ENCODE data around the gene TAF10.

Gene TAF10
- total RNA-seq: 9.0 to 24.5 (median 15.9) reads per million in 9 experiments

DNA sequence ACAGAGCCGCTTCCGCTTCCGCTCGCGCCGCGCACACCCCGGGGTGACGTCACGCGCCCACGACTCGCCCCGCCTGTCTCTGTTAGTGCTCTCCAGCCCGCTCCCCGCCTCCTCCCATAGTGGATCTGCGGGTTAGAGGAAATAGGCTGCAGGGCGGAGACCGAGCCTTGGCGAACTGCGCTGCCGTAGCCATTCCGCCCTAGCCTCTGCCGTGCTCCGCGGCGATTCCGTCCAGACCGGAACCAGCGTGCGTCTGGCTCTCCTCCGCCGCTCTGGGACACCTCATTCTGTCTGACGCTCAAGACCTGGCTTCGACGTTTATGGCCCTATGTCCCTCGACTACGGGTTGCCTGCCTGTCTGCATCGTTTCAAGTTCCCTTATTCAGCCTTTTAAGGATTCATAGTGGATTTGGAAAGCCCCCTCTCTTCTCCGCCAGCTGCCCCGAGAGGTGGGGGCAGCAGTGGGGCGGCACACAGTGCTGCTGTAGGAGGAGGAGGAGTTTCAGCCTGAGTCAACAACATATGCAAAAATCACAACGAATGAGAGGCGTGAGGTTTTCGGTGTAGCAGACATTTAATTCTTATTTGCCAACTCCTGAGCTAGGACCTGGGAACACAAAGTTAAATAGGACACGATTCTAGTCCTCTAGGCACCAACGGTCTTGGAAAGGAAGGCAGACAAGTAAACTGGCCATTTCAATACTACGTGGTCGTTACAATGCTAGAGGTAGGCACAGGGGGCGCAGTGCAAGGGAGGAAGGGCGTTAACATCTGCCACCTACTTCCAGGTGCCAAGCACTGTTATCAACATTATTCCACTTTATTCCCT is at the start of gene TAF10:
Gene TAF10 (minus strand): TSS at position 4 of the 829 bp plus-strand sequence. CDS start 27 bp downstream, outside the sequence.
- peaks cover 33 to 35% of the 10 kb centered on the region in 2 donors for H3K4me1 Mint-ChIP-seq (ENCODE audit: low read depth in 2 of 2)
- H3K9me3 Mint-ChIP-seq: no peaks in the 10 kb centered on the region
- no peaks in the 10 kb centered on the region for H3K27me3 Mint-ChIP-seq
- ATAC-seq (replicated peaks) (peak; percentile 85), DNase-seq (peak; percentile 92 to 96 (median 95))
- H3K27ac Mint-ChIP-seq: no peak within 1 kb of the TSS
- peaks cover 38% of the 10 kb centered on the region for H3K36me3 Mint-ChIP-seq (ENCODE audit: insufficient read depth)
- no peak within 1 kb of the TSS for H3K4me3 Mint-ChIP-seq

DNA sequence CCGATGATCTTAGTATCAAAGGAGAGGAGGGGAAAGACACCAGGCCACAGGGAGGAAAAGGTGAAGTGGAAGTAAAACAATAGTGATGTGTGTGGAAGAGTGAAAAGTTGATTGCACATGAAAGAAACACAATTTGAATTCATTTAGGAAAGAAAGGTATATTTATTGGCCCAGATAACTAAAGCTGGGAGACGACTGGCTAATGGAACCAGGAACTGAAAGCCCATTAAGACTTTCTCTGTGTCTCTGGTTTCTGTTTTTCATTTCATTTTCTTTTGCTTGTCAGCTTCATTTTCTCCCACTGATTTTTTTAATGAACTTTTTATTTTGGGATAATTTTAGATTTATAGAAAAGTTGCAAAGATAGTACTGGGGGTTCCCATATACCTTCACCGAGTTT is 48.7 kb upstream of the TAF10 start:
- Mint-ChIP-seq H3K27ac (no peak overlapping the region), H3K9me3 (no peaks in the 10 kb centered on the region), H3K4me3 (no peak overlapping the region), H3K4me1 (ENCODE audit: low read depth in 2 of 2) (peaks cover 0 to 10% of the 10 kb centered on the region in 2 donors), H3K36me3 (ENCODE audit: insufficient read depth) (no peaks in the 10 kb centered on the region), H3K27me3 (peaks cover 4 to 9% of the 10 kb centered on the region in 2 donors)
- ATAC-seq (replicated peaks) (no peak), DNase-seq (no peak)

DNA sequence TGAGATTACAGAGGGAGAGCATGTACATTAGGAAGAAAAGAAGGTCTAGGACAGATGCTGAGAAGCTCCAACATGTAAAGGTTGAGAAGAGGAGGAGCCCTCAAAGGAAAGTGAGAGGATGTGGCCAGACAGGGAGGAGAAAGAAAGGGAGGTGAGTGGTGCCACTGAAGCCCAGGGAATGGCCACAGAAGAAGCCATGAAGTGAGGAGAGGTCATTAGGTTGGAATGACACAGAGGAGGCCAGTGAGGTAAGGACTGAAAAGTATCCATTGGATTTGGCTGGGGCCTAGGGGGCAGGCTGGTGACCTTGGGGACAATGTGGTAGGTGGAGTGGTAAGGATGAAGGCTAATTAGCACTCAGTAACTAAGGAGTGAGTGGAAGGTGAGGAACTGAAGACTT is 46.6 kb upstream of the TAF10 start:
- Mint-ChIP-seq H3K27ac (no peak overlapping the region), H3K27me3 (peaks cover 4 to 9% of the 10 kb centered on the region in 2 donors), H3K4me3 (no peak overlapping the region), H3K9me3 (no peaks in the 10 kb centered on the region), H3K4me1 (ENCODE audit: low read depth in 2 of 2) (peaks cover 0 to 8% of the 10 kb centered on the region in 2 donors), H3K36me3 (ENCODE audit: insufficient read depth) (no peaks in the 10 kb centered on the region)
- ATAC-seq (replicated peaks) (no peak), DNase-seq (no peak)

DNA sequence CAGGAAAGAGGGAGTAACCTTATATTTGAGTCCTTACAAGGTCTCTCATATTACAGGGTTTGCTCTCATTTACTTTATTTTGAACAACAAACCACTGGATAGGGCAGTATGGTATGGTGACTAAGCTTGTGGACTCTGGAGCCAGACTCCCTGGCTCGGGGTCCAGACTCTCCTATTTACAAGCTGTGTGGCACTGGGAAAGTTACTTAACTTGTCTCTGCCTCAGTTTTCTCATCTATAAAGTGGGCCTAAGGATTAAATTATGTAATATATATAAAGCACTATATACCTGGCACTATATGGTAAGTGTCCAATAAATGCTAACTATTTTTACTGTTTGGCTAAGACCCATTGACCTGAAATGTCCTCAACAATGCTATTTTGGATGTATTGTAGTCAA is 45.3 kb upstream of the TAF10 start:
- Mint-ChIP-seq H3K9me3 (no peaks in the 10 kb centered on the region), H3K27me3 (peaks cover 4 to 9% of the 10 kb centered on the region in 2 donors), H3K27ac (no peak overlapping the region), H3K36me3 (ENCODE audit: insufficient read depth) (no peaks in the 10 kb centered on the region), H3K4me3 (peak overlapping the region; percentile 73 to 81), H3K4me1 (ENCODE audit: low read depth in 2 of 2) (peaks cover 0 to 6% of the 10 kb centered on the region in 2 donors)
- ATAC-seq (replicated peaks) (no peak), DNase-seq (no peak)

DNA sequence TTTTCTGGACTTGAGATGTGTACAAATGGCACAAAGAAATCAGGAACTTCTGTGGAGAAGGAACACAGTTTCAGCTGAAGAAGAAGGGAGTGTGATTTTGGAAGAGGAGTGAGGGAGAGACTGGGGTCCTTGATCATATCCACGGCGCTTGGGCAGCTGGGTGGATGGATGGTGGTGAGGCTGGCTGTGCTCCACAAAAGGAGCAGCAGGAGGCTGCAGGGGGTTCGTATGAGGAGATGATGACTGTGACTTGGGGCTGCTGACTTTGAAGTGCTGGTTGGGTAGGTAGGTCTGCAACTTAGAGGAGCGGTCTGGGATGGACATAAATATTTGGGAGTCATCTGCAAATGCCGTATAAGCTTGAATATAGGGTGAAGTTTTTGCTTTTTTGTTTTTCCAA is 44.9 kb upstream of the TAF10 start:
- DNase-seq: no peak
- H3K27me3 Mint-ChIP-seq: peaks cover 4 to 9% of the 10 kb centered on the region in 2 donors
- no peaks in the 10 kb centered on the region for H3K9me3 Mint-ChIP-seq
- H3K36me3 Mint-ChIP-seq (ENCODE audit: insufficient read depth): no peaks in the 10 kb centered on the region
- ATAC-seq (replicated peaks): no peak
- H3K4me3 Mint-ChIP-seq: peak overlapping the region; percentile 73 to 81
- H3K27ac Mint-ChIP-seq: no peak overlapping the region
- peaks cover 0 to 6% of the 10 kb centered on the region in 2 donors for H3K4me1 Mint-ChIP-seq (ENCODE audit: low read depth in 2 of 2)

DNA sequence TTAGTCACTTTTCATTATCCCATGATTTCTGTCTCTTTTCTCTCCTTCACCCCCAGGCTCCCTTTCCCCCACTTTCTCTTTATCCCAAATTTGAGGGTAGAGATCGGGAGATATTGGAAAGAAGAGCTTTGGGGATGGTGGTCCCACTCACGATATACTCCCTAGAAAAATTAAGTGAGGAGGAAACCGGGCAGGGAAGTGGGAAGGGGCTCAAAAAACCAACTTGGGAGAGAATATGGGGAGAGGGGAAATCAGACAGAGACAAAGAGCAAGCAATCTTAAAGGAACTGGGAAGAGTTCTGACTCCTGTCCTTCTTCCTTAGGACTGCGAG is 44.5 kb upstream of the TAF10 start:
- Mint-ChIP-seq H3K36me3 (ENCODE audit: insufficient read depth) (no peaks in the 10 kb centered on the region), H3K27ac (peak overlapping the region; percentile 38 to 59), H3K9me3 (no peaks in the 10 kb centered on the region), H3K4me3 (peak overlapping the region; percentile 73 to 81), H3K27me3 (peaks cover 4 to 9% of the 10 kb centered on the region in 2 donors), H3K4me1 (ENCODE audit: low read depth in 2 of 2) (peaks cover 0 to 6% of the 10 kb centered on the region in 2 donors)
- no peak for DNase-seq
- no peak for ATAC-seq (replicated peaks)

DNA sequence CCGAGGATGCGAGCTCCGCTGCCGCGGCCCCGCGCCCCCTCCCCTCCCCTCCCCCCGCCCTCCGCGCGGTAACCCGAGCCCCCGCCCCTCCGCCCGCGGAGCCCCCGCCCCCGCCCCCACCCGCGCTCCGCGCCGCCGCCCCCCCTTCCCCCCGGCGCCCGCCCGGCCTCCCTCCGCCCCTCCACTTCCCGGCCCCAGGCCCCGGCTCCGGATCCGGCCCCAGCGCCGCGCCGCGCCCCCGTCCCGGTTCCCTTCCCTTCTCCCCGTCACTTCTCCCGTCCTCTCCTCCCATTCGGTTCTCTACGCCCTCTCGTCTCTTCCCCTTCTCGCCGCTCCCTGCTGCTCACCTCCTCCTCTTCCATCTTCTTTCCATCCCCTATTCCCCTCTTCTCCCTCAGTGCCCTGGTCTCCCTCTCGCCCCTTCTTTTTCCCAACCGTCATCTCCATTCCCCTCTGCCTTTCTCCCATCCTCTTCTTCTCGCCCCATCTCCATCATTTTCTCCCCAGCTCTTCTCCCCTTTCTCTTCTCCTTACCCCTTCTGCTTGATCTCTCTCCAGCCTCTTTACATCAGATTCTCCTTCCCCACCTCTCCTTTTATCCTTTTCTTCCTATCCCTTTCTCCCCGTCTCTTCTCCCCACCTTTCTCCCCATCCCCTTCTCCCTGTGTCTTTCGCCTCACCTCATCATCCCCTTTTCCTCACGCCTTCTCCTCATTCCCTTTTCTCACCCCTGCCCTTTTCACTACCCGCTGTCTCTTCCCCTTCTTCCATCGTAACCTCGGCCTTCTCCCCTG is 44.0 kb upstream of the TAF10 start, which contains the start of gene DCHS1:
Gene DCHS1 (minus strand): TSS at position 20 of the 794 bp plus-strand sequence. CDS start 14,196 bp downstream, outside the sequence.
- Mint-ChIP-seq H3K27me3 (peaks cover 4 to 9% of the 10 kb centered on the region in 2 donors), H3K27ac (peak within 1 kb of the TSS; percentile 38 to 59), H3K9me3 (no peaks in the 10 kb centered on the region), H3K4me1 (ENCODE audit: low read depth in 2 of 2) (peaks cover 0 to 6% of the 10 kb centered on the region in 2 donors), H3K36me3 (ENCODE audit: insufficient read depth) (no peaks in the 10 kb centered on the region), H3K4me3 (peak within 1 kb of the TSS; percentile 73 to 81)
- ATAC-seq (replicated peaks): peak; percentile 34
- no peak for DNase-seq

DNA sequence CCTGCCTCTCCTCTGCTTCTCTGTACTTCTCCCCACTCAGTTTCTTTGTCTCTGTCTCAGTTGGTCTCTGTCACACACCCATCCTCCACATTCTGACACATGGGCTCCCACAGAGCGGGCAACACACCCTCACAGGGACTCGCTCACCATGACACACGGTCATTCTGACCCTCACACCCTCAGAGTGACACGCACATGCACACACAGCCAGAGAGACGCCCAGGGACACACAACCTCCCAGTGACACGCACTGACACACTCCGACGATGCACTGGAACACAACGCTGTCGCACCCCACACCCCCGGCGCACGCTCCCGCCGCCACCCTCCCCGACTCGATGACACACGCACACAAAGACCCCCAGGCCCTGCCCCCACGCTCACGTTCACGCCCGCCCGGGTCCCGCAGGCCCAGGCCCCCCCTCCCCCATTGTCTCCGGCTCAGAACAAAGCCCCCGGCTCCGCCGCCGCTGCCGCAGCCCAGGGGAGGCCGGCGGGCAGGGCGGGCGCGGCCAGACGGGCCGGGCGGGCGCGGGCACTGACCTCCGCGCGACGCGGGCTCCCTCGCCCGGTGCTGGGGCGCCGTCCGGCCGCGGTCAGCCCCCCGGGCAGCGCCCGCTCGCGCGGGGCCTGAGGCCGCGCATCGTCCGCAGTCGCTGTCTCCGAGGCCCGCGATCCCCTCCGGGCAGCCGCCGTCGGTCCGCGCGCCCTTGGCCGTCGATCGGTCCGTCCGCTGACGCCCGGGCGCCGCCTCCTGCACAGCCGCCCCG is 43.2 kb upstream of the TAF10 start:
- Mint-ChIP-seq H3K27ac (no peak overlapping the region), H3K27me3 (peaks cover 4 to 9% of the 10 kb centered on the region in 2 donors), H3K36me3 (ENCODE audit: insufficient read depth) (no peaks in the 10 kb centered on the region), H3K4me1 (ENCODE audit: low read depth in 2 of 2) (peaks cover 0 to 6% of the 10 kb centered on the region in 2 donors), H3K9me3 (no peaks in the 10 kb centered on the region), H3K4me3 (no peak overlapping the region)
- ATAC-seq (replicated peaks) (peak; percentile 56), DNase-seq (no peak)

DNA sequence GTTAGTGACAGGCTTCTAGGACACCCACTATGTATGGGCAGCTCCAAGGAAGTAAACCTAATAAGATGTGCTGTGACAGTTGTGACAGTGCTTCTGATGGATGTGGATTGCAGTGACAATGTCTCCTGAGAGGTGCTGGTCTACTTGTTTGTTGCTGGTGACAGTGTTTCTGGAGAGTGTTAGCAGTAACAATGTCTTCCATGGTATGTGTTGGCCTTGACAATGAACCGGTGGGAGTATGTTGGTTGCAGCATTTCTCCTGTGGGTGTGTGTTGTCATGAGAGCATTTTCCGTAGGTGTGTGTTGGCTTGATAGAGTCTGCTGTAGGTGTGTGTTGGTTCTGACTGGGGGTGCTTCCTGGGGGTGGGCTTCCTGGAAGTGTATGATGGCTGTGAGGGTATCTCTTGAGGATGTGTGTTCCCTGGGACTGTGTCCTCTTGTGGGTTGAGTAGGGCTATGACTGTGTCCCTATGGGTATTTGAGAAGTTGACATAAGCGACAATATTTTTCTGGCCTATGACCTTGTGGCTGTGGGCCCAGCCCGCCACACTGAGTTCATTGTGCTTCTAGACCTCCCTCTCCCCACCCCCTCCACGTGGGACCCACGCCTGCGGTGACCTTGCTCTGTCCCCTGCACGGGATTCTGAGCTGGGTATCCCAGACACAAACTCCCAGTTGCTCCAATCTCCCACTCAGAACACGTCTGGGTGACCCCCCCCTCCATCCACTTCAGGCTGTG is 42.4 kb upstream of the TAF10 start:
- Mint-ChIP-seq H3K9me3 (no peaks in the 10 kb centered on the region), H3K27me3 (peaks cover 4 to 9% of the 10 kb centered on the region in 2 donors), H3K4me1 (ENCODE audit: low read depth in 2 of 2) (peaks cover 0 to 6% of the 10 kb centered on the region in 2 donors), H3K27ac (no peak overlapping the region), H3K36me3 (ENCODE audit: insufficient read depth) (no peaks in the 10 kb centered on the region), H3K4me3 (no peak overlapping the region)
- ATAC-seq (replicated peaks) (no peak), DNase-seq (no peak)

DNA sequence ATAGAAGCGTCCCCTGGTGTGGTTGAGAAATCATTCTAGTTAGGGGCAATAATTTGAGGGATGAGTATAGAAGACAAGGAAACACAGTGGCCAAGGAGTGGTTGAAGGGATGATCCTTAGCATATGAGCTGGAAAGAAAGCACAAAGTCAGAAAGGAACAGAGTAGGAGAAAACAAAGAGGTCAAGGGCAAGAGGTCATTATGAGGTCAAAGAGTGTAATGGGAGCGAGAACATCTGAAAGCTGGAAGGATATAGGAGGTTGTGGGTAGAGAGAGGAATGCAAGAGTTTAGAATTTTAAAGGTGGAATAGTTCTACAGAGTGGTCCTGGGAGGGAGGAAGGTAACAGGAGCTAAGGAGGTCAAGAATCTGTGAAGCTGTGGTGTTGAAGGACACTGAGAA is 41.6 kb upstream of the TAF10 start:
- Mint-ChIP-seq H3K27me3 (peaks cover 4 to 9% of the 10 kb centered on the region in 2 donors), H3K4me1 (ENCODE audit: low read depth in 2 of 2) (peaks cover 0 to 6% of the 10 kb centered on the region in 2 donors), H3K36me3 (ENCODE audit: insufficient read depth) (no peaks in the 10 kb centered on the region), H3K27ac (no peak overlapping the region), H3K4me3 (no peak overlapping the region), H3K9me3 (no peaks in the 10 kb centered on the region)
- DNase-seq (no peak), ATAC-seq (replicated peaks) (no peak)

DNA sequence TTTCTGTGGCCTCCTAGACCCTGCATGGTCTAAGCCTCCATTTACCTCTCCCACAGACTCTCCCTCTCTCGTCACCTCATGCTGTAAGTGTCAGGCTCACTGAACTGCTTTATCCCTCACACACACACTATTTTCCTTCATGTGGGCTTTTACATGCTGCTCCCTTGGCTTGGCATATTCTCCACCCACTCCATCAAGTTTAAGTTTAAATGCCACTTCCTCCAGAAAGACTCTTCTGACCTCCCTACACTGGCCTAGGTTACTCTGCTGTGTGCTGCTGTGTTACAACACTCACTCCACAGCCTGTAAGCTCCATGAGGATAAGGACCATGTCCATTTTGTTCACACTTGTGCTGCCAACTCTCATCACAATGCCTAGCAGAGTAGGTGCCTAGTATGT is 41.1 kb upstream of the TAF10 start:
- no peak for ATAC-seq (replicated peaks)
- no peak for DNase-seq
- Mint-ChIP-seq H3K36me3 (ENCODE audit: insufficient read depth) (no peaks in the 10 kb centered on the region), H3K4me3 (no peak overlapping the region), H3K9me3 (no peaks in the 10 kb centered on the region), H3K27me3 (peaks cover 4 to 9% of the 10 kb centered on the region in 2 donors), H3K27ac (no peak overlapping the region), H3K4me1 (ENCODE audit: low read depth in 2 of 2) (peaks cover 0 to 6% of the 10 kb centered on the region in 2 donors)

DNA sequence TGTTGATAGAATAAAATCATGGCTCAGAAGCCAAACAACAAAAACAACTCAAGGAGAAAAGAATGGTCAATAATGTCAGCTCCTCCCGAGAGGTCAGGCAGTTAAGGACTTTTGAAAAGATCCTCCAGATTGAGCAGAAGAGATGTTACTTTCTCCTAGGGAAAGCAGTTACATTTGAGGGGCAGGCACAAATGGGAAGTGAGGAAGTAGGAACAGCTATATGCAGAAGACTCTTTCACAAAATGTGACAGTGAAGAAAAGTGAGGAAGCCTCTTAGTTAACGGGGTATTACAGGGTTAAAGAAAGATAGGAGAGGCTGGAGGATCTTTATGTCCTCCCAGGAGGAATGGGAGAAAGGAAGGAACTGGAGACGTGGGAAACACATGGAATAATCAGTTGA is 40.2 kb upstream of the TAF10 start:
- Mint-ChIP-seq H3K36me3 (ENCODE audit: insufficient read depth) (no peaks in the 10 kb centered on the region), H3K27me3 (peaks cover 4 to 9% of the 10 kb centered on the region in 2 donors), H3K4me3 (no peak overlapping the region), H3K27ac (no peak overlapping the region), H3K4me1 (ENCODE audit: low read depth in 2 of 2) (peaks cover 0 to 6% of the 10 kb centered on the region in 2 donors), H3K9me3 (no peaks in the 10 kb centered on the region)
- ATAC-seq (replicated peaks) (no peak), DNase-seq (no peak)

Data from effector memory CD8-positive, alpha-beta T cell (primary cell).